ENCODE measurements around the gene AFAP1L2. TPM values are rescaled to one million over a fixed set of nuclear protein-coding genes. Genes with fewer than 3 reads are reported as not detected.
"Not testable (repeated sequence)": the region's sequence is repeated elsewhere in the genome, so short reads cannot be mapped to it uniquely, and the experiment has no call there.

Gene AFAP1L2
- polyA plus RNA-seq, 3 donors, result 0.01 to 0.43 TPM; not detected in 1

DNA sequence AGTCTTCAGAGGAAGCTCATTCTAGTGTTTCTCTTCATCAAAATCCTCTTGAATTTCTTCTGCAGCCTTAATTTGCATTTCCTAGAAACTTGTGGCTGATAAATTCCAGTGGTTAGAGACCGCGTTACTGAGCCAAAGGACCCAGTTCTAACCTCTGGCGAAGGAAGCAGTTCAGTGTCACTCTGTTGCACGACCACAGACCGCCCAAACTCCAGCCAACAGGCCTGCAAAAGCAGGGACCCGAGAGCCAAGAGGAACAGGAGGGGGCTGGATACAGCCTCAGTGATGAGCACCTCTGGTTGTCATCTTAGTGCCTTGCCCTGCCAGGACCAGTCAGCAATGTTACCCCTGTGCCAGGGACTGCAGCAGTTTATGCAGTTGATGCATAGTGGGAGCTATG lies 70.0 kb downstream of the AFAP1L2 start:
- H3K36me3 Mint-ChIP-seq, result no peaks in the 10 kb centered on the region
- H3K4me1 Mint-ChIP-seq, result no peaks in the 10 kb centered on the region
- H3K27ac Mint-ChIP-seq, result no peak overlapping the region
- H3K27me3 ChIP-seq (ENCODE audit: control insufficient read depth in 2 of 2, insufficient read depth in 2 of 2, low read length in 2 of 2), result no peaks in the 10 kb centered on the region
- DNase-seq, result no peak
- H4K20me1 ChIP-seq (ENCODE audit: insufficient read depth, low read length), result no peaks in the 10 kb centered on the region
- H3K4me1 ChIP-seq (ENCODE audit: control insufficient read depth in 1 of 2, insufficient read depth in 2 of 2, low read length in 2 of 2), result no peaks in the 10 kb centered on the region
- H3K36me3 ChIP-seq (replicated peaks in 1 of 2; ENCODE audit: control insufficient read depth in 1 of 2, insufficient read depth in 2 of 2, low read length in 2 of 2), result no peaks in the 10 kb centered on the region
- H3K79me2 ChIP-seq (ENCODE audit: insufficient read depth, low read length), result no peaks in the 10 kb centered on the region
- peaks cover 0 to 2% (median 0%) of the 10 kb centered on the region in 7 donors for H3K9me3 Mint-ChIP-seq
- no peak overlapping the region for H3K27ac ChIP-seq (ENCODE audit: low read depth in 1 of 2, low read length in 2 of 2)
- no peak overlapping the region for H3K4me3 ChIP-seq (replicated peaks in 1 of 3; ENCODE audit: low read depth in 2 of 3, low read length in 3 of 3)
- no peak overlapping the region for H3K9ac ChIP-seq (ENCODE audit: insufficient read depth, low read length, poor library complexity, severe bottlenecking)
- 22% methylated on average over 6 of the region's 6 CpGs for WGBS (ENCODE audit: insufficient coverage)
- H2AFZ ChIP-seq (ENCODE audit: insufficient read depth, low read depth, low read length, poor library complexity, severe bottlenecking), result no peak overlapping the region
- no peaks in the 10 kb centered on the region for H3K9me3 ChIP-seq (replicated peaks in 1 of 2; ENCODE audit: control insufficient read depth in 1 of 2, insufficient read depth in 1 of 2, low read length in 2 of 2)
- no peak overlapping the region for H3K4me2 ChIP-seq (replicated peaks; ENCODE audit: extremely low read depth, low read length, poor library complexity, severe bottlenecking)
- intact Hi-C loops (cut with micrococcal nuclease), result no loop called here
- H3K27me3 Mint-ChIP-seq (ENCODE audit: low read depth in 3 of 3), result peaks cover 3 to 6% (median 6%) of the 10 kb centered on the region in 3 donors
- no peak overlapping the region for H3K4me3 Mint-ChIP-seq
- TF ChIP-seq, protein P1, sequence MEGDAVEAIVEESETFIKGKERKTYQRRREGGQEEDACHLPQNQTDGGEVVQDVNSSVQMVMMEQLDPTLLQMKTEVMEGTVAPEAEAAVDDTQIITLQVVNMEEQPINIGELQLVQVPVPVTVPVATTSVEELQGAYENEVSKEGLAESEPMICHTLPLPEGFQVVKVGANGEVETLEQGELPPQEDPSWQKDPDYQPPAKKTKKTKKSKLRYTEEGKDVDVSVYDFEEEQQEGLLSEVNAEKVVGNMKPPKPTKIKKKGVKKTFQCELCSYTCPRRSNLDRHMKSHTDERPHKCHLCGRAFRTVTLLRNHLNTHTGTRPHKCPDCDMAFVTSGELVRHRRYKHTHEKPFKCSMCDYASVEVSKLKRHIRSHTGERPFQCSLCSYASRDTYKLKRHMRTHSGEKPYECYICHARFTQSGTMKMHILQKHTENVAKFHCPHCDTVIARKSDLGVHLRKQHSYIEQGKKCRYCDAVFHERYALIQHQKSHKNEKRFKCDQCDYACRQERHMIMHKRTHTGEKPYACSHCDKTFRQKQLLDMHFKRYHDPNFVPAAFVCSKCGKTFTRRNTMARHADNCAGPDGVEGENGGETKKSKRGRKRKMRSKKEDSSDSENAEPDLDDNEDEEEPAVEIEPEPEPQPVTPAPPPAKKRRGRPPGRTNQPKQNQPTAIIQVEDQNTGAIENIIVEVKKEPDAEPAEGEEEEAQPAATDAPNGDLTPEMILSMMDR (IDR thresholded peaks at IDR 0.05), result no peak

DNA sequence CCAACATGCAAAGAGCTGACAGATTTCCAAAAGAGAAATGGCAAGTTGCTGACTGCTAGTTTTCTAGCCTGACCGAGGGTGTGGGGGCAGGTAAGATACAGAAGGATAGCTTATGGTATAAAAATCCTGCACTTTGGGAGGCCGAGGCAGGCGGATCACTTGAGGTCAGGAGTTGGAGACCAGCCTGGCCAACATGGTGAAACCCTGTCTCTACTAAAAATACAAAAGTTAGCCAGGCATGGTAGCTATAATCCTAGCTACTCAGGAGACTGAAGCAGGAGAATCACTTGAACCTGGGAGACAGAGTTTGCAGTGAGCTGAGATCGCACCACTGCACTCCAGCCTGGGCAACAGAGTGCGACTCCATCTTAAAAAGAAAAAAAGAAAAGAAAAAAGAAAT lies 70.9 kb downstream of the AFAP1L2 start:
- H3K4me1 Mint-ChIP-seq; H3K4me3 ChIP-seq (replicated peaks in 1 of 3; ENCODE audit: low read depth in 2 of 3, low read length in 3 of 3); H3K9ac ChIP-seq (ENCODE audit: insufficient read depth, low read length, poor library complexity, severe bottlenecking); intact Hi-C loops (cut with micrococcal nuclease); H3K27ac ChIP-seq (ENCODE audit: low read depth in 1 of 2, low read length in 2 of 2); H2AFZ ChIP-seq (ENCODE audit: insufficient read depth, low read depth, low read length, poor library complexity, severe bottlenecking); DNase-seq; H3K27me3 ChIP-seq (ENCODE audit: control insufficient read depth in 2 of 2, insufficient read depth in 2 of 2, low read length in 2 of 2); H3K27ac Mint-ChIP-seq; H3K36me3 Mint-ChIP-seq; H3K36me3 ChIP-seq (replicated peaks in 1 of 2; ENCODE audit: control insufficient read depth in 1 of 2, insufficient read depth in 2 of 2, low read length in 2 of 2); H3K4me3 Mint-ChIP-seq; H3K9me3 ChIP-seq (replicated peaks in 1 of 2; ENCODE audit: control insufficient read depth in 1 of 2, insufficient read depth in 1 of 2, low read length in 2 of 2); H3K4me2 ChIP-seq (replicated peaks; ENCODE audit: extremely low read depth, low read length, poor library complexity, severe bottlenecking); H4K20me1 ChIP-seq (ENCODE audit: insufficient read depth, low read length); H3K79me2 ChIP-seq (ENCODE audit: insufficient read depth, low read length); H3K4me1 ChIP-seq (ENCODE audit: control insufficient read depth in 1 of 2, insufficient read depth in 2 of 2, low read length in 2 of 2); H3K9me3 Mint-ChIP-seq; H3K27me3 Mint-ChIP-seq (ENCODE audit: low read depth in 3 of 3): not testable (repeated sequence)
- 100% methylated on average over 1 of the region's 5 CpGs for WGBS (ENCODE audit: insufficient coverage)
